RKO (cell line): ENCODE results near the gene CYP27B1.

Source experiments
- DNase-seq: peaks from one replicate; pipeline ENCODE4 v3.0.0-alpha.2; 2016; ENCODE audit warnings: low spot score

Gene CYP27B1

GRCh38 chr12:57750561-57751431 is 16.1 kb downstream of the CYP27B1 start:
- peak; percentile 41 for DNase-seq

GRCh38 chr12:57749061-57749460 is 17.8 kb downstream of the CYP27B1 start:
- no peak for DNase-seq

GRCh38 chr12:57746025-57746424 is 20.9 kb downstream of the CYP27B1 start:
- DNase-seq, result no peak

- DNase-seq, result peak; percentile 62
These were observed 21.4 kb downstream of the CYP27B1 start for GRCh38 chr12:57745485-57745881.

- DNase-seq, result peak; percentile 99
These were observed 21.9 kb downstream of the CYP27B1 start, which contains the start of gene TSPAN31 for GRCh38 chr12:57744777-57745484. TSS of gene TSPAN31 (plus strand) at chr12:57745039. CDS start at chr12:57745155, 116 bp downstream.

GRCh38 chr12:57744194-57744776 is 22.6 kb downstream of the CYP27B1 start:
- DNase-seq, result peak; percentile 87

- no peak for DNase-seq
These were observed 23.1 kb downstream of the CYP27B1 start for GRCh38 chr12:57743769-57744168.

GRCh38 chr12:57741844-57742738 is 24.8 kb downstream of the CYP27B1 start:
- no peak for DNase-seq

GRCh38 chr12:57741413-57741789 is 25.5 kb downstream of the CYP27B1 start:
- DNase-seq, result no peak

- no peak for DNase-seq
These were observed 26.0 kb downstream of the CYP27B1 start for GRCh38 chr12:57740656-57741412.

- DNase-seq, result no peak
These were observed 26.9 kb downstream of the CYP27B1 start for GRCh38 chr12:57739914-57740538.

GRCh38 chr12:57739387-57739786 is 27.5 kb downstream of the CYP27B1 start:
- DNase-seq, result no peak

- DNase-seq, result no peak
These were observed 28.1 kb downstream of the CYP27B1 start, which contains the start of gene AGAP2 for GRCh38 chr12:57738661-57739237. TSS of gene AGAP2 (minus strand) at chr12:57738742. CDS start at chr12:57738246, 496 bp downstream.

GRCh38 chr12:57737467-57738460 is 29.1 kb downstream of the CYP27B1 start:
- DNase-seq, result no peak

- DNase-seq, result no peak
These were observed 30.0 kb downstream of the CYP27B1 start for GRCh38 chr12:57736741-57737466.

- peak; percentile 69 for DNase-seq
These were observed 30.7 kb downstream of the CYP27B1 start for GRCh38 chr12:57735952-57736740.

GRCh38 chr12:57735198-57735855 is 31.6 kb downstream of the CYP27B1 start:
- no peak for DNase-seq
